ENCODE measurements around the gene ADA. TPM values are rescaled to one million over a fixed set of nuclear protein-coding genes. Genes with fewer than 3 reads are reported as not detected.
A peak's percentile ranks its signal among the peaks of the same experiment; 100 is the strongest.
"Not testable (repeated sequence)": the region's sequence is repeated elsewhere in the genome, so short reads cannot be mapped to it uniquely, and the experiment has no call there.

Gene ADA
- 1 to 10 TPM; 5.0 to 9.4 (median 7.2) TPM for total RNA-seq

- peaks cover 9 to 35% (median 19%) of the 10 kb centered on the region in 4 donors for H3K4me1 ChIP-seq
- peak within 1 kb of the TSS; percentile 80 to 89 (median 88) for H3K27ac ChIP-seq
- H3K9me3 ChIP-seq, result no peaks in the 10 kb centered on the region
- no peaks in the 10 kb centered on the region for H3K36me3 ChIP-seq
- TF ChIP-seq POLR2AphosphoS5 (IDR thresholded peaks at IDR 0.05) (peak in 1 of 2 donors; percentile 29), CTCF (IDR thresholded peaks at IDR 0.05) (peak in 1 of 6 experiments; percentile 22), EP300 (IDR thresholded peaks at IDR 0.05) (no peak), POLR2A (IDR thresholded peaks at IDR 0.05) (peak in 2 of 4 donors; percentile 36 to 72)
- 0% methylated on average over 11 to 59 of the region's 68 CpGs for WGBS, 2 donors
- no peaks in the 10 kb centered on the region for H3K27me3 ChIP-seq
- ATAC-seq (ENCODE audit: low FRiP score in 2 of 2), result peak; percentile 11 to 96
- peak within 1 kb of the TSS; percentile 69 to 91 (median 81) for H3K4me3 ChIP-seq
- DNase-seq, result peak; percentile 69 to 95
Measured at GRCh38 chr20:44651684-44652423, at the start of gene ADA. Gene ADA, minus strand, starts transcription at chr20:44651699. Its CDS starts 92 bp downstream, at chr20:44651607.

- WGBS, 2 donors, result 91 to 100% methylated on average over 5 to 11 of the region's 11 CpGs
Measured at GRCh38 chr20:44700306-44700705, 48.8 kb upstream of the ADA start.

DNA sequence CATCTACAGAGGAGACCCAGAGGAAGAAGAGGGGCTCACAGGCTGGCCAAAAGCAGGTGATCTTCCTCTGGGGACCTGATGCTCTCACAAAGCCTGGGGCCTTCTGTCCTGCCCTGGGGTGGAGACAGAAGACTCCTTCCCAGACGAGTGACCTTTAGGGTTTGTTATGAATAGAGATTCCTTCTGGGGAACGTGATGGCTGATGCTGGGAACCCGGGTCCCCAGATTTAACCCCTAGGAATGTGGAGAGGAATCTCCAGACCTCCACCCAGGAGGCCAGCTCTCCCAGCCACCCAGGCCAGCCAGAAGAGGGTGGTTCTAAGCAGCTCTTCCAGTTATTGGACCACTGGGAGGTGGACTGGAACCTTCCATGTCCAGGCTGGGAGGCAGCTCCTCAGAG is 46.9 kb upstream of the ADA start:
- 47% methylated on average over 3 of the region's 3 CpGs; no CpG with 5 or more reads in 1 of the 2 donors for WGBS, 2 donors
- Histone ChIP-seq H3K9me3 (no peaks in the 10 kb centered on the region), H3K4me3 (no peak overlapping the region), H3K36me3 (no peaks in the 10 kb centered on the region), H3K4me1 (peaks cover 14 to 37% (median 30%) of the 10 kb centered on the region in 4 donors), H3K27ac (peak overlapping the region in 2 of 4 donors; percentile 14 to 37), H3K27me3 (no peaks in the 10 kb centered on the region)
- DNase-seq, result no peak
- TF ChIP-seq EP300 (IDR thresholded peaks at IDR 0.05), result no peak
- no peak for TF ChIP-seq POLR2A (IDR thresholded peaks at IDR 0.05)
- TF ChIP-seq POLR2AphosphoS5 (IDR thresholded peaks at IDR 0.05), result no peak
- no peak for TF ChIP-seq CTCF (IDR thresholded peaks at IDR 0.05)
- no peak for ATAC-seq (ENCODE audit: low FRiP score in 2 of 2)

More at GRCh38 chr20:44700306-44700705, 48.8 kb upstream of the ADA start:
- no peak for TF ChIP-seq CTCF (IDR thresholded peaks at IDR 0.05)
- no peak for TF ChIP-seq EP300 (IDR thresholded peaks at IDR 0.05)
- TF ChIP-seq POLR2AphosphoS5 (IDR thresholded peaks at IDR 0.05), result no peak
- TF ChIP-seq POLR2A (IDR thresholded peaks at IDR 0.05), result no peak
- peaks cover 10 to 36% (median 24%) of the 10 kb centered on the region in 4 donors for H3K4me1 ChIP-seq
- H3K4me3 ChIP-seq, result no peak overlapping the region
- H3K27ac ChIP-seq, result peak overlapping the region in 1 of 4 donors; percentile 52
- no peaks in the 10 kb centered on the region for H3K27me3 ChIP-seq
- DNase-seq (peak in 1 of 2 donors; percentile 53), ATAC-seq (ENCODE audit: low FRiP score in 2 of 2) (no peak)
- no peaks in the 10 kb centered on the region for H3K36me3 ChIP-seq
- H3K9me3 ChIP-seq, result no peaks in the 10 kb centered on the region

GRCh38 chr20:44697041-44697440 is 45.5 kb upstream of the ADA start:
- not testable (repeated sequence) for H3K4me3 ChIP-seq; H3K9me3 ChIP-seq; DNase-seq; H3K27me3 ChIP-seq; ATAC-seq (ENCODE audit: low FRiP score in 2 of 2); H3K36me3 ChIP-seq
- 96 to 98% methylated on average over 5 of the region's 5 CpGs for WGBS, 2 donors
- peaks cover 11 to 27% (median 19%) of the 10 kb centered on the region in 4 donors for H3K4me1 ChIP-seq
- H3K27ac ChIP-seq, result peak overlapping the region; percentile 55 to 83 (median 66)

DNA sequence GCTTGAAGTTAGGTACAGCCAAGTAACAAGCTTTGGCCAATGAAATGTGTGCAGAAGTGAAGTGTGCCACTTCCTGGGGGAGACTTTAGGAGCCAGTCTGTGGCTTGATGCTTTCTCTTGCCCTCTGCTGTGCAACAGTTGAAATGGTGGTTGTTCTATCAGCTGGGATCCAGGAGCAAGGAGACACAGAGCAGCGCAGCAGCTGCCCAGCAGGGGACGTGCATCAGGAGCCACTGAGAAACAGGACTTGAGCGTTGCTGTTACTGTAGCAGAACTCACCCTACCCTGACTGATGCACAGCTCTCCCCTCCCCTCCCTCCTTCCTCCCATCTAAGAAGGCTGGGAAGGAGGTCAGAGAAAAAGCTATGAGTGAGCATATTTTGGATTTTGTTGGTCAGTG is 44.8 kb upstream of the ADA start:
- no peak for TF ChIP-seq CTCF (IDR thresholded peaks at IDR 0.05)
- no peak for TF ChIP-seq POLR2A (IDR thresholded peaks at IDR 0.05)
- no peak for TF ChIP-seq POLR2AphosphoS5 (IDR thresholded peaks at IDR 0.05)
- TF ChIP-seq EP300 (IDR thresholded peaks at IDR 0.05), result no peak
- WGBS, 2 donors, result 88 to 94% methylated on average over 3 of the region's 3 CpGs
- Histone ChIP-seq H3K9me3 (no peaks in the 10 kb centered on the region), H3K27ac (peak overlapping the region; percentile 55 to 83 (median 66)), H3K4me1 (peaks cover 5 to 20% (median 15%) of the 10 kb centered on the region in 4 donors), H3K36me3 (no peaks in the 10 kb centered on the region), H3K27me3 (no peaks in the 10 kb centered on the region), H3K4me3 (no peak overlapping the region)
- ATAC-seq (ENCODE audit: low FRiP score in 2 of 2), result no peak
- no peak for DNase-seq
